Activated CD8-positive, alpha-beta memory T cell treated with anti-CD3 and anti-CD28 coated beads for 36 hours (primary cell): Measurements from ENCODE around the gene DIAPH2. TPM values are rescaled to one million over a fixed set of nuclear protein-coding genes. Genes with fewer than 3 reads are reported as not detected.
"Not testable (repeated sequence)": the region's sequence is repeated elsewhere in the genome, so short reads cannot be mapped to it uniquely, and the experiment has no call there.

ENCODE experiments used
- CTCF ChIA-PET: fragments of 350-600 bp; sonication (Branson Sonifier 250); formaldehyde crosslinking; loops from one replicate; lab custom pipeline; 2021; ENCODE audit warnings: antibody characterized with exemption; lab: Charles Lee
- POLR2A ChIA-PET: fragments of 350-600 bp; sonication (Branson Sonifier 250); formaldehyde crosslinking; loops from one replicate; lab custom pipeline; 2021; ENCODE audit warnings: antibody characterized with exemption; lab: Charles Lee
- total RNA-seq, 2 experiments: library from RNA; stranded (reverse); gene quantifications; one replicate each; pipeline ENCODE4 v1.2.3, GENCODE V29; 2021

Gene DIAPH2
- total RNA-seq, 2 experiments from 2014 or later = 6.1 to 6.6 TPM

DNA sequence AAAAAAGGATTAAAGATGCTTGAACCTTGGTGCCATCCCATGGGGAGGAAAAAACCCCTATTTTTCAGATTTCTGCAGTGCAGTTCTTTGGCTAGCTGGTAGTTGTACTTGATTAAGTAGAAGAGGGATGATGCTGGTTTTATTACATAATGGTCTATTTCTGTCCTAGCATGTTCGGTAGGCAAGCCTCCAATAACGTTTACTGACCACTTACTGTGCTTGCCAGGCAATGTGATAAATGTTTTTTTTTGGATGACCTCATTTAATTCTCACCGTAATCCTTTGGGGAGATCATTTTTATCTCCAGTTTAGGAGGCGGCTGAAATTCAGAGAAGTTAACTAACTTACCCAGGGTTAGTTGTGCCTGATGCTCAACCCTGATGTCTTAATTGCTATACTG lies 106.9 kb downstream of the DIAPH2 start:
- ChIA-PET CTCF (no interaction called here), POLR2A (no interaction called here)

DNA sequence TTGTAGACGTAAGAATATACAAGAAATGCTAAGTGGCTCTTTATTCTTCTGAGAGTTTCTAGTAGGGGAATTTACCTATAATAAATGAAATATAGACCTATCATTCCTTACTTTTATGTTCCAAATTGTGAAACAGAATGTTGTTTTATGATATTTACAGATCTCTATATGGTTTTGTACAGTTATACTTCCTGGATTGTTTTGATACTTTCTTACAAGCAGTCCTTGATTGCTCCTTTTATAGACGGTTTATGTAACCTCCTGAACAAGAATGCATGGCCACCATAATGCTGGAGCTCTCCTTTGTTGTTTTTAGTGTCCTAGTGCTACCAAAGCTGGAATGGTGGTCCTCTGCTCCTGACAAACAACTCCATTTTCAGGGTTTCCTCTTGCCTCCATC lies 107.4 kb downstream of the DIAPH2 start:
- POLR2A ChIA-PET = no interaction called here

DNA sequence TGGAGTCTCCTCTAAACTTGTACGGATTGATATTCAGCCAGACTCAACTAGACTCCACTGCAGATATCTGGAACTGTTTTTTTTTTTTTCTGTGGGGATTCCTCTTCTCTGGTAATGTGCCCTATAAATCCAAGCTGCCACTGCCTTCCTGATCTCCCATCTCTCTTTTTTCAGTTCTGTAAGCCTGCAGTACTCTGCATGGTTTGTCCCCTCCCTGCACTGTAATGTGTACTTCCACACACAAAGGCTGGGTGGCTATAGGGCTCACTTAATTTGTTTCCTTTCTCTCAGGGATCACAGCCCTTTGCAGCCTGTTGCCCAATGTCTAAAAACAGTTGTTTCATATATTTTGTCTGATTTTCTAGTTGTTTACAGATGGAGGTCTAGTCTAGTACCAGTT lies 114.3 kb downstream of the DIAPH2 start:
- POLR2A ChIA-PET = no interaction called here
- CTCF ChIA-PET = no interaction called here

More for the DNA sequence above, 107.4 kb downstream of the DIAPH2 start:
- CTCF ChIA-PET = no interaction called here

DNA sequence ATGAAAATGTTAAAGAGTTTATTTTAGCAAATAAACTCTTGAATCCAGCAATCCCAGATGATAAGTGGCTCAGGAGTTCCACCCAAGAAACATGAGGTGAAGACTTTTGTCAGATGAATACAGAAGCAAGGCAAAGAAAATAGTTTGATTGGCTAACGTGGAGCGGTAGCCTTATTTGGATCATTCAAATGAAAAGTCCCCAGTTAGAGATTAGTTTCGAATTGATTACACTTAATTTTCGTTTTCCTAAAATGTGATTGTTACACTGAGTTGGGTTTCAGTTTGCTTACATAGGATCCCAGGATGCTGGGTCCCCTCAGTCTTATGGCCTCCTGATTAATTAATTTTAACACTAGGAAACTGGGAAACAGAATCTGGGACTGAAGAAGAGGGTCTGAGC lies 122.7 kb downstream of the DIAPH2 start:
- POLR2A ChIA-PET = no interaction called here
- CTCF ChIA-PET = no interaction called here

DNA sequence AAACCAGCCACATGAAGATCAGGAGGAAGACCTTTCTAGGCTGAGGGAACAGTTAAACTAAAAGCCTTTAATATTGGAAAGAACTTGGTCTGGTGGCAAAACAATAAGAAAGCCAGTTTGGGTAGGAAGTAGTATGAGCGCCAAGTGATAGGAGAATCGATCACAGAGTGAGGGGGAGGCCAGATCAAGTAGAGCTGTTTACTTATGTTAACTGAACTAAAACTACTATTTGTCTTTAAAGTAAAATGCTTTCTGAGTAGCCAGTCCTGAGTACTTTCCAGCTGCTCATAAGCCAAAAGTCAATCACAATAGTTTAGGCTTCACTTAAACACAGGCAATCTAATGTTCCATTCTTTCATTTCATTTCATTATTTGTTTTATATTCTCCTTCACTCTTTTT lies 136.3 kb downstream of the DIAPH2 start:
- ChIA-PET POLR2A (no interaction called here), CTCF (no interaction called here)

DNA sequence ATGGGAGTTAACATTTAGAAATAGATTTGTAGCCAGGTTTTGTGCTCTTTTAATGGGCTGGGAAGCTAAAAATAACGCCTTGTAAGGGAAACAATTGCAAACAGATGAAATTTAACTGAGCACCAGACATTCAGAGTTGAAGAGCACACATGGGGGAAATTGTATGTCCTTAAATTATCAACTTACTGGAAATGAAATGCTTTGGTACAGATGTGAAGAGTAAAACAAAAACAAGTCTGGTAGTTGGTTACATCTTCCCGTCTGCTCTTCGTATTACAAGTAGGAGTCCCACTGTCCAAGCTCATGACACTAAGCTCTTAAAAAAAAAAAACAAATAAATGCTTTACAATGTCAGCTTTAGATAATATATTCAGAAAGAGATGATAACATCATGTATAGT lies 139.5 kb downstream of the DIAPH2 start:
- ChIA-PET POLR2A (no interaction called here), CTCF (no interaction called here)

DNA sequence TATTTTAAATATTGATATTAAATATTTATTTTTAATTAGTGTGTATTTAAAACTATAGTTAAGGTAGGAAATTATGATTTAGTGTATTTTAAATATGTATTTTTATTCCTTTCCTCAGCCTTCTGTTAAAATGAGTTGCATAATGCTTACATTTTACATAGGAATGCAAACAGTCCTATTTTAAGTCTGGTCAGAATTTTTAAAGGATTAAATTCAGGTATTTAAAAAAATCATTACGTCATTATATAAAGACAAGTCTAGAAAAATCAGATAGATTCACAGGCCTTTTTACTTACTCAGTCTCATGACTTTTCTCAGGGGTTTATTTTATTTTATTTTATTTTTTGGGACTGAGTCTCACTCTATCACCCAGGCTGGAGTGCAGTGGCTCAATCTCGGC lies 148.7 kb downstream of the DIAPH2 start:
- POLR2A ChIA-PET = no interaction called here
- CTCF ChIA-PET = no interaction called here

DNA sequence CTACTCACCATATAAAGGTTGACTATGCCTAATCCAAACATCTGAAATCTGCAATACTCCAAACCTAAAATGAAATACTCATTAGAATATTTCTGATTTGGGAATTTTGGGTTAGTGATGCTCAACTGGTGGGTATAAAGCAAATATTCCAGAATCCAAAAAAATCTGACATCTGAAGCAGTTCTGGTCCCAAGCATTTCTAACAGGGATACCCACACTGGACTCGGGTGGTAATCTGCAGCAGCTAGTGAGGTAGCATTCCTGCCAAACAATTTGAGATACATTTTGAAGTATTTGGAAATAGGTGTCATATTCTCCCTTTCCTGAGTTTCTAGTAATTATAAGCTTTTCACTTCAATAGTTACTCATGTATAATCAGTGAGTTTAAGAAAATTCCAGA lies 149.5 kb downstream of the DIAPH2 start:
- POLR2A ChIA-PET = no interaction called here
- CTCF ChIA-PET = no interaction called here

DNA sequence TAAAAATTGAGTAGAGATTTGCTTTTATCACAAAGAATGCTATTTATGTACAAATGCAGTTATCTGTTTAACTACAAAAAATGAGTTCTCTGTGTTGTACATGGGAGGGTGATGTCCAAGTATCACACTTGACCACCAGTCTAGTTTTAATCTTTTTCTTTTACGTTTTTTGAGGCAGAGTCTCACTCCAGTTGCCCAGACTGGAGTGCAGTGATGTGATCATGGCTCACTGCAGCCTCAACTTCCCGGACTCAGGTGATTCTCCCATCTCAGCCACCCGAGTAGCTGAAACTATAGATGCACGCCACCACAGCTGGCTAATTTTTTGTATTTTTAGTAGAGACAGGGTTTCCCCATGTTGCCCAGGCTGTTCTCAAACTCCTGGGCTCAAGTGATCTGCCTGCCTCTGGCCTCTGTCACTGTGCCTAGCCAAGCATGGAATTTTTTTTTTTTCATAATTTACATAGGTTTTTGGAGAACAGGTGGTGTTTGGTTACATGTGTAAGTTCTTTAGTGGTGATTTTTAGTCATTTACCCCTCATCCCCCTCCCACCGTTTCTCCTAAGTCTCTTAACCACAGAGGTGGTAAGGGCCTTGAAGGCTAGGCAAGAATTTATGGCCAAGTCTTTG lies 151.1 kb downstream of the DIAPH2 start:
- CTCF ChIA-PET = no interaction called here
- POLR2A ChIA-PET = no interaction called here

DNA sequence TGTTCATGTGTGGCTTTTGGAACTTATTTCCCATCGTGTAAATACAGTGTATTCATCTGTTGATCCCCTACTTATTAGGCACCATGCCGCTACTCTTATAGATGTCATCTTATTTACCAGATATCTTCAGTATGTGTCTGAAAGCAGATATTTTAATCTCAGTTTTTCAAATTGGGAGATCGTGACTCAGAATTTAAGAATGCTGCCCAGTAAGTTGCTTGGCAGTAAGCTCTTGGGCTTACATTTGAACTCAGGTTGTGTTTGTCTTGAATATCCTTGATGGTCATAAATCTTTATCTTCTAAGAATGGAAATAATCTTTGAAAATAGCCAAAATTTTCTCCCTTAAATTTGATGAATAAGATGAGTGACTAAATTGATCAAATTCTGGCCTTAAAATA lies 153.2 kb downstream of the DIAPH2 start:
- POLR2A ChIA-PET = no interaction called here
- CTCF ChIA-PET = no interaction called here

DNA sequence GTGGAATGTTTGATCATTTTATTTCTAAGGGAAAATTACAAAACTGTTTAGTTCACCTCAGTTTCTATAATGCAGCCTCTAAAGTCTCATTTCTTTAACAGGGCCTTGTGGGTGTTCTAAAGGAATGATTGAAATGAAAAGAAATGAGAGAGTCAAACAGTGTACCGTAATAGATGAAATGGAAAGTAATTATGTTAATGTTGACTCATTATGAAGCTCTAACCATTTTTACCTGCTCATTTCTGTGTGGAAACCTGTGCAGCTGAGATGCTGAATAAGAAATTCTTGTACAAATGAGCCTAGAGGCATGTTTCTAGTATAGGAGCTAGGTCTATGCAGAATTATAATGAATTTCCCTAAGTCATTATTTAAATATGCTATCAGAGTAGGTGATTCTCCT lies 153.9 kb downstream of the DIAPH2 start:
- POLR2A ChIA-PET = no interaction called here
- CTCF ChIA-PET = no interaction called here

DNA sequence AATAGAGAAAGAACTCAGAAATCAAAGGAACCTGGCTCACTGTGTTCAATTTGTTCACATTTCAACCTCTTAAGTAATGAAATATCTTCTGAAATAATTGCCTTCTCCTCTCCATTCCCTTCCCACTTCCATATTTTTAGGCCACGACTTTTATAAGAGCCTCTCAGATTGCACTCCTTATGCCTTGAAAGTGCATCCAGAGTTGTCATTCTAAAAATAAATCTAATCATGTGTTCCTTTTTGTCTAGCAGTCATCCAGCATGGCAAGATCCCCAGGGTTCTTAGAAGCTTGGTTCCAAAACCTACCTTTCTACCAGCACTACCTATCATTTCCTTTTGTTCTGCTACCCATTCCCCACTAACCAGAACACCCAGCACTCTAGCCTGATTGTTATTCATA lies 156.7 kb downstream of the DIAPH2 start:
- CTCF ChIA-PET = no interaction called here
- POLR2A ChIA-PET = no interaction called here

DNA sequence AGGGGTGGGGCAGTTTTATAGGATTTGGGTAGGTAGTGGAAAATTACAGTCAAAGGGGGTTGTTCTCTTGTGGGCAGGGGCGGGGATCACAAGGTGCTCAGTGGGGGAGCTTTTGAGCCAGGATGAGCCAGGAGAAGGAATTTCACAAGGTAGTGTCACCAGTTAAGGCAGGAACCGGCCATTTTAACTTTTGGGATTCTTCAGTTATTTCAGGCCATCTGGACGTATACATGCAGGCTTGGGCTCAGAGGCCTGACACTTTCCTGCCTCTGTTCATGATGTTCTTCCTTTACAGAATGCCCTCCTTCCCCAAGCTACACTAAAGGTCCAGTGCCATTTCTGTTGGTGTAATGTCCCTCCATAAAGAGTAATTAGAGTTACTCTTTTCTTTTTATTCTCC lies 157.2 kb downstream of the DIAPH2 start:
- POLR2A ChIA-PET, CTCF ChIA-PET: not testable (repeated sequence)

DNA sequence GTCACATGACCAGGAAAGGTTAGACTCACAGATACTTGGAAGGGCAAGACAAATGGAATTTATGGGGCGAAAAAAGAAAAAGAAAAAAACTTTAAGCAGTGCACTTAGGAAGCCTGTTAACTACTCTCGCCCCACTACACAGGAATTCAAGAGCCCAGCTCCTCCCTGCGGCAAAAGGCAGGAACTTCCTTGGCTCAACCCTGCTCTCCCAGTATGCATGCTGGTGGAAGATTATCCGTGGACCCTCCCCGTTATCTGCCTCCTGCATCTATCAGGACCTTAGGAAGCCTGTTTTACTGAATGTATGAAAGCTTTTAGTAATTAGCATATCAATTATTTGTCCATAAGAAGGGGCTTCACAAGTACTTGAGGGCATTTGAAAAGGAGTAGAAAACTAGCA lies 158.9 kb downstream of the DIAPH2 start:
- POLR2A ChIA-PET = no interaction called here

DNA sequence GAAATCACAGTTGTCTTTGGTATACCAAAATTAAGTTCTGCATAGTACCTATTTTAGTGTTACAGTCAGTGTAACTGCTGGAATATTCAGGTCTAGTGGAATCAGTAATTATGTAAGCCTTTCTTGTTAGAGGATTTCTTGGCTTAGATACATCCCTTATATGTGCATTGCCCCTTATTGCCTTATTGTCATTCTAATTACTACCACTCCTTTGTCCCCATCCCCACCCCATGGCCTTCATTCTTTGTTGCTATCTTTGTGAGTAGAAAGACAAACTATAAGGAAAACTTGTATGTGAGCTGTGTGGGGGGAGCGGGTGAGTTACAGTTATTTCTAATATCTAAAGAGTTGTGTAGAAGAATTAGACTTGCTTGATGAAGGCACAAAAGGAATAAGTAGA lies 162.2 kb downstream of the DIAPH2 start:
- ChIA-PET CTCF (no interaction called here), POLR2A (no interaction called here)

More for the DNA sequence above, 158.9 kb downstream of the DIAPH2 start:
- CTCF ChIA-PET = no interaction called here

DNA sequence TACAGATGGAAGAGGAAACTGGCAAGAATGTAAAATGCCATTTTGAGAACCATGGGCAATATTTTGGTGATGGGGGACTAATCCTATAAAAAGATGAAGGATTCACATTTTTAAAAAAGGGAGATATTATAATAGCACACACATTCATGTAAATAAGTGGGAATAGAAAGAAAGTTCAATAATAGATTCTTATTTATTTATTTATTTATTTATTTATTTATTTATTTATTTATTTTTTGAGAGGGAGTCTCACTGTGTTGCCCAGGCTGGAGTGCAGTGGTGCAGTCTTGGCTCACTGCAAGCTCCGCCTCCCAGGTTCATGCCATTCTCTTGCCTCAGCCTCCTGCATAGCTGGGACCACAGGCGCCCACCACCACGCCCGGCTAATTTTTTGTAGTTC lies 174.8 kb downstream of the DIAPH2 start:
- CTCF ChIA-PET, POLR2A ChIA-PET: not testable (repeated sequence)

DNA sequence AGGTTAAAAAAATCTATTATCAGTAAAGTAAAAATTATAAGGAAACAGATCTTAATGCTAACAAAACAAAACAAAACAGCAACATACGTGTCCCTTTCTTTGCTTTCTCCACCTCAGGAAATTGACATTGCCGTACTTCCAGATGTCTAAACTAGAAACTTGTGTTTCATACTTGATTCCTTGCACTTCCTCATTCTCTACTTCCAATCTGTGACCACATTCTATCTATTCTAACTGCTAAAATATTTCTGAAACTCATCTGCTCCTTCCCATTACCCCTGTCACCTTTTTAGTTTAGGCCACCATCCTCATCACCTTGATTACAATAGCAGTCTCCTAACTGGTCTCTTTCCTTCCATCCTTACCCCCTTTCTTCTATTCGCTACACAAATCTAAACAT lies 176.6 kb downstream of the DIAPH2 start:
- CTCF ChIA-PET = no interaction called here
- POLR2A ChIA-PET = no interaction called here

DNA sequence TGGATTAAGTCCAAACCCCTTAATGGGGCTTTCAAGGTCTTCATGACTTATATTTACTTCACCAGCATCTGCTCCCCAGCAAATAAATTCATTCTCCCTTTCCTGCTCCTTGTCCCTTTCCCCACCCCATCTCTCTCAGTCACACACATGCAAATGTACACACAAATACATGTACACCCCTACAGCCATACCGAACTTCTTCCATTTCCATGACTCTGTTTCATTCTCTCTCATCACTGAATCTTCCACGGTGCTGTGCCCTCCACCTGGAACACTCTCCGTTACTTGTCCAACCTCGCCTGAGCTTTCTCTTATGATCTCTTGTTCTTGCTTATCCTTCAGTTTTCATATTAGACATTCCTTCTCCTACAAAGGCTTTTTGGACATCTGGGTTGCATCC lies 177.0 kb downstream of the DIAPH2 start:
- ChIA-PET CTCF (no interaction called here), POLR2A (no interaction called here)

DNA sequence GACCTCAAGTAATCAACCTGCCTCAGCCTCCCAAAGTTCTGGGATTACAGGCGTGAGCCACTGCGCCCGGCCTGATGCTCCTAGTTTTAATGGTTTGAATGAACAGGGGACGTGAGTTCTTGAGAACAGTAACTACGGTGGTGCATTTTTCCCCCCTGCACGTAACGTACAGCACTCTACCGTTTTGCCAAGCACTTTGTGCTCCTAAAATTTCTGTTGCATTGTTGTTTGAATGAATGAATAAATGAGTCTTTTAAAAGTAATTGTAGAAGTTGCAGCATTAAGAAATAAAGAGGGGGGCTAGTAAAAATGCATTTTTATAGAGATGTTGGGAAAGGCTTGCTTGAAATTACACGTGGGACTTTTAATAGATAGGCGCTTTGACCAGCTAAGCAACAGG lies 199.0 kb downstream of the DIAPH2 start, which contains the start of gene RPA4:
Gene RPA4 (plus strand): TSS at position 301 of the 400 bp plus-strand sequence. CDS start 403 bp downstream, outside the sequence.
- ChIA-PET POLR2A (no interaction called here), CTCF (no interaction called here)

DNA sequence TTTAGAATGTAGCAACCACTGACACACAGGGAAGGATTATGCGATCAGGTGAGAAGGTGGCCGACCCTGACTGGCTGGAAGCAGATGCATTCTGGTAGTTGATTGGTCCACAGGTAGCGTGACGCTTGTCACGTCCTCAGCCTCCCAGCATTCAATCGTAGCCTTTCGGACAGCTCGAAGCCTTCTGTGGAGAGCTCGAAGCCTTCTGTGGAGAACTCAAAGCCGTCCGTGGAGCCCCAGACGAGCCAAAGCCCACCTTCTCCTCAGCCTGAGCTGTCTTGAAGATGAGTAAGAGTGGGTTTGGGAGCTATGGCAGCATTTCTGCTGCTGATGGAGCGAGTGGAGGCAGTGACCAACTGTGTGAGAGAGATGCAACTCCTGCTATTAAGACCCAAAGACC lies 199.4 kb downstream of the DIAPH2 start:
- ChIA-PET POLR2A (no interaction called here), CTCF (no interaction called here)

DNA sequence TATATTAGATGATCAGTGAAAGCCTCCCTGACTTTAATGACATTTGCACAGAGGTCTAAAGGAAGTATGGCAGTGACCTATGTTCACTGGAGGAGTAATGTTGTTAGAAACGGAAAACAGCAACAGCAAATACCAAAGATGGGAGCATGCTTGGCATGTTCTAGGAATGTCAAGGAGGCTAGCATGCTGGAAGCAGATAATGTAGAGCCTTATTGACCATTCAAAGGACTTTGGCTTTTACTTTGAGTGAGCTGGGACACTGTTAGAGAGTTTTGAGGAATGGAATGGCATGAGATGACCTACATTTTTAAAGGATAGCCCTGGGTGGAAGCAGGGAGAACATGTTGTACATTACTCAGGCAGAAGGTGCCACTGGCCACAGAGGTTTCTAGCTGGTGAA lies 205.1 kb downstream of the DIAPH2 start:
- CTCF ChIA-PET = no interaction called here
- POLR2A ChIA-PET = no interaction called here

DNA sequence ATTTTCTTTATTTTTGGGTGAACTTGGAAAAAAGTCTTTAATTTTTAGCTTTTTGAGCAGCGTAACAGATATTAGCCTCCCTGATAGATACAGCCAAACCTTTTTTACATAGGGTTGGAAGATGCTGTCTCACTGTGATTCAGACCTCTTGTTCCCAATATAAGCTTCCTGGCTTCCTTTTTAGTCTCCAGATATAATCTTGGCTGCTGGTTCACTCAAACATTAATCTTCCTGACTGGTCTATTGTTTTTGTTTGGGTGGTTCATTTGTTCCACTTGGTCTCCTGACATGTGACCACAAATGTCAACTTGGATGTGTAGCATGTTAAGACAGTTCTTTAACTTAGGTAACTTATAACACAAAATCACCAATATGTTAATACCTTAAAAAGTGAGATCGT lies 222.1 kb downstream of the DIAPH2 start:
- ChIA-PET CTCF (no interaction called here), POLR2A (no interaction called here)
